ENCODE measurements around the gene NXPE2. TPM values are rescaled to one million over a fixed set of nuclear protein-coding genes. Genes with fewer than 3 reads are reported as not detected.

NXPE2 gene
- total and polyA plus RNA-seq, 2 donors (not counting 1 experiment from before 2014, with no cell fraction given), result not detected

DNA sequence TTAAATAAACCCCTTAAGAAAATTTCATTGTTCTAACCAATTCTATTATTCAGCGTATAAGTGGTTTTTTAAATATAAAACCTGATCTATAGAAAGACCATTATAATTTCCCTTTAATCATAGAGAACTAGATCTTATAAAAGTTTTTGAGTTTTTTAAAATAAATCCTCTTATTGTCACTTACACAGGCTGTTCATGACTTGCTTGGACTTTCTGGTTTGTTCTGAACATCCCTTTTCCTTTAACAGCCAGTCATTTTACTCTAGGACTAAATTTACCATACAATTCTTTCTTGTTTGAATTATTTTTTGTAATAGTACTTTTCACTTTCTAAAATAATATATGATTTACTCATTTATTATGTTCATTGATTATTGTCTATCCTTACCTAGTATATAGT lies 4.7 kb downstream of the NXPE2 start:
- Histone ChIP-seq H3K27ac (ENCODE audit: low read length in 2 of 2) (no peak overlapping the region), H3K36me3 (replicated peaks in 1 of 2; ENCODE audit: control extremely low read depth in 1 of 2, control insufficient read depth in 1 of 2, extremely low read depth in 1 of 2, insufficient read depth in 2 of 2, low read length in 1 of 2) (no peaks in the 10 kb centered on the region), H3K4me2 (replicated peaks; ENCODE audit: low read depth, low read length, poor library complexity, severe bottlenecking) (no peak overlapping the region), H2AFZ (ENCODE audit: insufficient read depth, low read depth, low read length, poor library complexity, severe bottlenecking) (no peak overlapping the region), H3K79me2 (ENCODE audit: control insufficient read depth, insufficient read depth, low read length) (no peaks in the 10 kb centered on the region), H3K9me3 (ENCODE audit: control extremely low read depth in 1 of 3, control insufficient read depth in 2 of 3, insufficient read depth in 1 of 3, low read length in 2 of 3) (peaks cover 0 to 4% (median 0%) of the 10 kb centered on the region in 3 donors), H3K4me3 (ENCODE audit: control extremely low read depth in 1 of 5, extremely low read depth in 1 of 5, insufficient read depth in 1 of 5, low read depth in 2 of 5, low read length in 4 of 5) (no peak overlapping the region), H3K27me3 (replicated peaks in 1 of 4; ENCODE audit: control extremely low read depth in 1 of 4, control insufficient read depth in 3 of 4, insufficient read depth in 4 of 4, low read length in 3 of 4) (no peaks in the 10 kb centered on the region), H3K4me1 (ENCODE audit: control insufficient read depth in 2 of 2, insufficient read depth in 2 of 2, low read length in 2 of 2) (no peaks in the 10 kb centered on the region), H4K20me1 (ENCODE audit: control insufficient read depth, insufficient read depth, low read length, poor library complexity, severe bottlenecking) (no peaks in the 10 kb centered on the region), H3K9ac (ENCODE audit: low read length) (no peak overlapping the region)
- ChIA-PET CTCF (no interaction called here), POLR2A (no interaction called here)
- TF ChIP-seq CTCF (IDR thresholded peaks at IDR 0.05), result no peak
- no peak for TF ChIP-seq EZH2 (IDR thresholded peaks at IDR 0.05; ENCODE audit: borderline replicate concordance, insufficient read depth, low read depth, low read length, poor library complexity, severe bottlenecking)
- WGBS (ENCODE audit: insufficient coverage), result no CpG with 5 or more reads among the region's 1 CpG
- peaks cover 3% of the 10 kb centered on the region for H3K9me3 Mint-ChIP-seq (ENCODE audit: insufficient read depth)
- H3K27me3 Mint-ChIP-seq, result no peaks in the 10 kb centered on the region
- no peak overlapping the region for H3K4me3 Mint-ChIP-seq
- no peak for DNase-seq
- no peak overlapping the region for H3K27ac Mint-ChIP-seq
- no peaks in the 10 kb centered on the region for H3K4me1 Mint-ChIP-seq
- intact Hi-C loops (cut with micrococcal nuclease), result no loop called here
- no peak for ATAC-seq (ENCODE audit: low read depth)

GRCh38 chr11:114684636-114685035 lies 6.3 kb downstream of the NXPE2 start:
- ATAC-seq (ENCODE audit: low read depth), result no peak
- H3K9me3 ChIP-seq (ENCODE audit: control extremely low read depth in 1 of 3, control insufficient read depth in 2 of 3, insufficient read depth in 1 of 3, low read length in 2 of 3), result peaks cover 0 to 4% (median 0%) of the 10 kb centered on the region in 3 donors
- no peak overlapping the region for H2AFZ ChIP-seq (ENCODE audit: insufficient read depth, low read depth, low read length, poor library complexity, severe bottlenecking)
- ChIA-PET CTCF (no interaction called here), POLR2A (no interaction called here)
- H3K4me1 Mint-ChIP-seq, result no peaks in the 10 kb centered on the region
- H3K4me2 ChIP-seq (replicated peaks; ENCODE audit: low read depth, low read length, poor library complexity, severe bottlenecking), result no peak overlapping the region
- H3K79me2 ChIP-seq (ENCODE audit: control insufficient read depth, insufficient read depth, low read length), result no peaks in the 10 kb centered on the region
- H3K4me1 ChIP-seq (ENCODE audit: control insufficient read depth in 2 of 2, insufficient read depth in 2 of 2, low read length in 2 of 2), result no peaks in the 10 kb centered on the region
- H3K27ac Mint-ChIP-seq, result no peak overlapping the region
- TF ChIP-seq CTCF (IDR thresholded peaks at IDR 0.05), result no peak
- no peak for TF ChIP-seq EZH2 (IDR thresholded peaks at IDR 0.05; ENCODE audit: borderline replicate concordance, insufficient read depth, low read depth, low read length, poor library complexity, severe bottlenecking)
- H3K9me3 Mint-ChIP-seq (ENCODE audit: insufficient read depth), result peaks cover 3% of the 10 kb centered on the region
- H3K9ac ChIP-seq (ENCODE audit: low read length), result no peak overlapping the region
- no peaks in the 10 kb centered on the region for H3K27me3 Mint-ChIP-seq
- intact Hi-C loops (cut with micrococcal nuclease), result no loop called here
- no peak overlapping the region for H3K4me3 Mint-ChIP-seq
- no peaks in the 10 kb centered on the region for H3K27me3 ChIP-seq (replicated peaks in 1 of 4; ENCODE audit: control extremely low read depth in 1 of 4, control insufficient read depth in 3 of 4, insufficient read depth in 4 of 4, low read length in 3 of 4)
- H3K4me3 ChIP-seq (ENCODE audit: control extremely low read depth in 1 of 5, extremely low read depth in 1 of 5, insufficient read depth in 1 of 5, low read depth in 2 of 5, low read length in 4 of 5), result no peak overlapping the region
- no peaks in the 10 kb centered on the region for H3K36me3 ChIP-seq (replicated peaks in 1 of 2; ENCODE audit: control extremely low read depth in 1 of 2, control insufficient read depth in 1 of 2, extremely low read depth in 1 of 2, insufficient read depth in 2 of 2, low read length in 1 of 2)
- no peak overlapping the region for H3K27ac ChIP-seq (ENCODE audit: low read length in 2 of 2)
- no peak for DNase-seq
- no peaks in the 10 kb centered on the region for H4K20me1 ChIP-seq (ENCODE audit: control insufficient read depth, insufficient read depth, low read length, poor library complexity, severe bottlenecking)
